IMR-90 (cell line): ENCODE results near the gene LFNG. TPM values are rescaled to one million over a fixed set of nuclear protein-coding genes. Genes with fewer than 3 reads are reported as not detected.

Source experiments
- ATAC-seq: fragments of 200-7000 bp; cut with Tn5 transposase; 2 replicates; pipeline ENCODE4 v1.9.1; 2020; ENCODE audit warnings: low read depth, mild to moderate bottlenecking, moderate library complexity
- BruUV-seq: library from RNA; stranded (reverse); fragments of 400-500 nt; replicated peaks from 2 replicates; lab custom pipeline; 2021; lab: Mats Ljungman, UMichigan
- CTCF ChIA-PET: fragments of 300-600 bp; formaldehyde crosslinking; extraction: SDS; loops from one replicate; lab custom pipeline; 2021; ENCODE audit warnings: antibody characterized with exemption; lab: Yijun Ruan, JAX
- POLR2A ChIA-PET: fragments of 300-600 bp; sonication (Branson Sonifier 250); formaldehyde crosslinking; loops from one replicate; lab custom pipeline; 2022; ENCODE audit warnings: antibody characterized with exemption; ENCODE audit not compliant: unreplicated experiment; lab: Charles Lee
- DNase-seq: peaks from one replicate; pipeline ENCODE4 v3.0.0; 2013
- H2AFZ ChIP-seq: replicated peaks from 2 replicates; pipeline ENCODE3; 2013; ENCODE audit warnings: low read length, mild to moderate bottlenecking; ENCODE audit not compliant: poor library complexity
- H2AK5ac ChIP-seq: 2 replicates; pipeline ENCODE4 v1.6.1; 2013; ENCODE audit warnings: low read depth, low read length, inconsistent platforms
- H2AK9ac ChIP-seq: replicated peaks from 2 replicates; pipeline ENCODE3; 2013; ENCODE audit warnings: mild to moderate bottlenecking, low read depth, low read length, moderate library complexity; ENCODE audit not compliant: poor library complexity
- H2BK120ac ChIP-seq: 2 replicates; pipeline ENCODE4 v1.6.1; 2013; ENCODE audit warnings: low read depth, low read length, inconsistent platforms
- H2BK15ac ChIP-seq: 3 replicates; pipeline ENCODE4 v1.6.1; 2013; ENCODE audit warnings: low read depth, low read length, inconsistent platforms
- H2BK20ac ChIP-seq: 2 replicates; pipeline ENCODE4 v1.6.1; 2013; ENCODE audit warnings: low read depth, mild to moderate bottlenecking, inconsistent platforms, low read length, moderate library complexity
- H2BK5ac ChIP-seq: 2 replicates; pipeline ENCODE4 v1.6.1; 2013; ENCODE audit warnings: mild to moderate bottlenecking, low read depth, low read length, inconsistent platforms; ENCODE audit not compliant: poor library complexity, severe bottlenecking
- H3K14ac ChIP-seq: replicated peaks from 2 replicates; pipeline ENCODE4 v1.6.1; 2013; ENCODE audit warnings: low read depth, low read length, inconsistent platforms
- H3K18ac ChIP-seq: 2 replicates; pipeline ENCODE4 v1.6.1; 2013; ENCODE audit warnings: low read depth, low read length, control low read depth
- H3K23ac ChIP-seq: 2 replicates; pipeline ENCODE4 v1.6.1; 2013; ENCODE audit warnings: low read depth, low read length, inconsistent platforms
- H3K27ac ChIP-seq: 2 replicates; pipeline ENCODE4 v1.5.1; 2013; ENCODE audit warnings: mild to moderate bottlenecking, control low read depth, low read length; ENCODE audit not compliant: insufficient read depth
- H3K27me3 ChIP-seq: 2 replicates; pipeline ENCODE4 v1.6.1; 2013; ENCODE audit warnings: low read length; ENCODE audit not compliant: control insufficient read depth, insufficient read depth
- H3K36me3 ChIP-seq: 2 replicates; pipeline ENCODE4 v1.6.1; 2013; ENCODE audit warnings: low read length, mixed read lengths; ENCODE audit not compliant: control insufficient read depth, insufficient read depth
- H3K4ac ChIP-seq: 2 replicates; pipeline ENCODE4 v1.6.1; 2013; ENCODE audit warnings: low read depth, low read length, inconsistent platforms
- H3K4me1 ChIP-seq: 2 replicates; pipeline ENCODE4 v1.6.1; 2013; ENCODE audit warnings: low read length, mixed read lengths; ENCODE audit not compliant: control insufficient read depth, insufficient read depth
- H3K4me2 ChIP-seq: 2 replicates; pipeline ENCODE4 v1.6.1; 2013; ENCODE audit warnings: low read depth, mild to moderate bottlenecking, control low read depth, low read length, moderate library complexity
- H3K4me3 ChIP-seq: 2 replicates; pipeline ENCODE4 v1.5.1; 2013; ENCODE audit warnings: low read depth, mild to moderate bottlenecking, control low read depth, low read length, moderate library complexity; ENCODE audit not compliant: insufficient read depth
- H3K56ac ChIP-seq: 2 replicates; pipeline ENCODE4 v1.6.1; 2013; ENCODE audit warnings: low read length, inconsistent platforms; ENCODE audit not compliant: insufficient read depth; ENCODE audit errors: extremely low read depth
- H3K79me1 ChIP-seq, 2 experiments: 2 replicates each; pipeline ENCODE4 v1.6.1; 2013; ENCODE audit warnings: low read length in 2 of 2, inconsistent platforms in 1 of 2, low read depth in 1 of 2
- H3K9ac ChIP-seq: 2 replicates; pipeline ENCODE4 v1.6.1; 2013; ENCODE audit warnings: low read depth, low read length, control low read depth
- H3K9me1 ChIP-seq: 2 replicates; pipeline ENCODE4 v1.6.1; 2013; ENCODE audit warnings: low read length, inconsistent platforms; ENCODE audit not compliant: insufficient read depth
- H3K9me3 ChIP-seq: 2 replicates; pipeline ENCODE4 v1.6.1; 2013; ENCODE audit warnings: low read length; ENCODE audit not compliant: control insufficient read depth, insufficient read depth
- H4K20me1 ChIP-seq: 2 replicates; pipeline ENCODE4 v1.6.1; 2013; ENCODE audit warnings: low read length, inconsistent platforms; ENCODE audit not compliant: insufficient read depth
- H4K5ac ChIP-seq: 2 replicates; pipeline ENCODE4 v1.6.1; 2013; ENCODE audit warnings: mild to moderate bottlenecking, low read depth, low read length, control low read depth
- H4K8ac ChIP-seq, 2 experiments: 2 replicates each; pipeline ENCODE4 v1.6.1; 2013; ENCODE audit warnings: low read depth in 2 of 2, low read length in 2 of 2, control low read depth in 1 of 2, inconsistent platforms in 1 of 2
- H4K91ac ChIP-seq: 2 replicates; pipeline ENCODE4 v1.6.1; 2013; ENCODE audit warnings: low read depth, low read length, inconsistent platforms; ENCODE audit not compliant: insufficient read depth
- BHLHE40 ChIP-seq: fragments of 150-350 bp; IDR thresholded peaks from 2 replicates; pipeline ENCODE4 v1.6.1; 2016; ENCODE audit warnings: mild to moderate bottlenecking, low read depth, low read length
- CEBPB ChIP-seq: IDR thresholded peaks from 2 replicates; pipeline ENCODE4 v1.6.1; 2012; ENCODE audit warnings: low read depth, low read length, improper control_type of control experiment
- CHD1 ChIP-seq: IDR thresholded peaks from 2 replicates; pipeline ENCODE4 v1.6.1; 2012; ENCODE audit warnings: low read depth, low read length, improper control_type of control experiment
- FOS ChIP-seq: fragments of 150-350 bp; IDR thresholded peaks from 2 replicates; pipeline ENCODE4 v1.6.1; 2016; ENCODE audit warnings: low read depth, low read length
- MAFK ChIP-seq: IDR thresholded peaks from 2 replicates; pipeline ENCODE4 v1.6.1; 2012; ENCODE audit warnings: low read depth, low read length, improper control_type of control experiment
- MAZ ChIP-seq: IDR thresholded peaks from 2 replicates; pipeline ENCODE4 v1.6.1; 2012; ENCODE audit warnings: low read depth, mild to moderate bottlenecking, low read length, improper control_type of control experiment, moderate library complexity, borderline replicate concordance
- MXI1 ChIP-seq: IDR thresholded peaks from 2 replicates; pipeline ENCODE4 v1.6.1; 2012; ENCODE audit warnings: low read depth, mild to moderate bottlenecking, low read length, moderate library complexity, borderline replicate concordance
- NFE2L2 ChIP-seq: fragments of 150-350 bp; IDR thresholded peaks from 2 replicates; pipeline ENCODE4 v1.6.1; 2016; ENCODE audit warnings: low read depth, mild to moderate bottlenecking, low read length
- POLR2A ChIP-seq: IDR thresholded peaks from 2 replicates; pipeline ENCODE4 v1.6.1; 2012; ENCODE audit warnings: mild to moderate bottlenecking, low read depth, low read length
- RAD21 ChIP-seq: IDR thresholded peaks from 2 replicates; pipeline ENCODE4 v1.6.1; 2012; ENCODE audit warnings: low read length, improper control_type of control experiment
- RCOR1 ChIP-seq: IDR thresholded peaks from 2 replicates; pipeline ENCODE4 v1.6.1; 2012; ENCODE audit warnings: mild to moderate bottlenecking, low read length, improper control_type of control experiment; ENCODE audit not compliant: insufficient replicate concordance
- RFX5 ChIP-seq: IDR thresholded peaks from 2 replicates; pipeline ENCODE4 v1.8.0; 2012; ENCODE audit warnings: low read depth, mild to moderate bottlenecking, low read length, moderate library complexity
- WGBS, 2 experiments: methylation state at CpG; one replicate each; pipeline versions ENCODE4 v1.1.5 to v1.1.7; 2013; ENCODE audit warnings: missing lambda C conversion rate in 2 of 2; ENCODE audit not compliant: insufficient read length in 1 of 2; ENCODE audit errors: extremely low coverage in 2 of 2; 5-methylcytosine and 5-hydroxymethylcytosine counted together
- dilution Hi-C: fragments of 300-500 bp; cut with HindIII; formaldehyde crosslinking; loops from one replicate; pipeline ENCODE4 v1.14.3; 2018; ENCODE audit warnings: low sequenced_read_pairs; ENCODE audit not compliant: unreplicated experiment
- in situ Hi-C: fragments of 300-500 bp; cut with MboI; formaldehyde crosslinking; loops from 3 replicates; pipeline ENCODE4 v1.14.3; 2019; ENCODE audit warnings: low sequenced_read_pairs, inconsistent platforms, mixed read lengths
- intact Hi-C: fragments of 100-400 bp; cut with micrococcal nuclease; formaldehyde crosslinking; loops from 2 replicates; pipeline ENCODE4 v1.10.0; 2022
- polyA plus RNA-seq, 3 experiments: library from polyadenylated mRNA; depleted of rRNA; stranded (reverse); fragments of >200 nt; gene quantifications; 2 replicates each; pipeline ENCODE4 v1.2.3, GENCODE V29; 2012; ENCODE audit warnings: low replicate concordance in 1 of 3
- total RNA-seq: library from RNA; depleted of rRNA; stranded (reverse); fragments of >200 nt; gene quantifications from 2 replicates; pipeline ENCODE4 v1.2.3, GENCODE V29; 2012
- TF ChIP-seq, protein P1 (sequence below): fragments of 150-350 bp; IDR thresholded peaks from 2 replicates; pipeline ENCODE4 v1.6.1; 2016; ENCODE audit warnings: low read depth, mild to moderate bottlenecking, low read length, moderate library complexity, borderline replicate concordance
- TF ChIP-seq, protein P2 (sequence below): fragments of 150-350 bp; IDR thresholded peaks from 2 replicates; pipeline ENCODE4 v1.6.1; 2017; ENCODE audit warnings: mild to moderate bottlenecking, antibody characterized with exemption, low read length, low read depth
- TF ChIP-seq, protein P3 (sequence below): conservative IDR thresholded peaks from 2 replicates; pipeline ENCODE4 v1.5.1; 2012; ENCODE audit warnings: mild to moderate bottlenecking, low read depth, low read length, improper control_type of control experiment

LFNG gene
- total and polyA plus RNA-seq, 2 of the 4 experiments (the other 2 are of a cell fraction) = 1.8 to 5.1 TPM

DNA sequence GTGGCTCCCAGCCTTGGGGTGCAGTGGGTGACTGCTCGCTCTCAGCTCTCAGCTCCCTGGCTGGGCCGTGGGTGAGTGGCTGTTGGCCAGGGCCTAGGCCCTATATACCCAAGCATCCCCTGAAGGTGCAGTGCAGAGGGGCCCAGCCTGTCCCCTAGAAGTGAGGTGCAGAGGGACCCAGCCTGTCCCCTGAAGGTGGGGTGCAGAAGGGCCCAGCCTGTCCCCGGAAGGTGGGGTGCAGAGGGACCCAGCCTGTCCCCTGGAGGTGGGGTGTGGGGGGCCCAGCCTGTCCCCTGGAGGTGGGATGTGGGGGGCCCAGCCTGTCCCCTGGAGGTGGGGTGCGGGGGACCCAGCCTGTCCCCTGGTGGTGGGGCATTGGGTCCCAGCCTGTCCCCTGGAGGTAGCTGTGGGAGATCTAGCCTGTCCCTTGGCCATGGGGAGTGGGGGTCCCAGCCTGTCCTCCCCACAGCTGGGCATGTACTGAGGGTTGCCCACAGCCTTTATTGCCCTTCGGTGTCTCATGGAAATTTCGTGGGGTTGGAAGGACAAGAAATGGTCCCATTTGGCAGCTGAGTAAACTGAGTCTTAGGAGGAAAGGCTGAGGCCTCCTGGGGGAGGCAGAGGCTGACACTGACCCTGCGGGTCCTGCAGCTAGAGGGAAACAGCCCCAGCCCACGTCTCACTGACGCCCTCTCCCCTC, 17.5 kb upstream of the LFNG start:
- no TSS peak for BruUV-seq
- Histone ChIP-seq H2BK15ac (no peak overlapping the region), H3K9ac (no peak overlapping the region), H2BK5ac (no peak overlapping the region), H3K23ac (no peak overlapping the region), H3K18ac (no peak overlapping the region), H3K56ac (no peak overlapping the region), H2AK5ac (no peak overlapping the region), H3K9me3 (no peaks in the 10 kb centered on the region), H2BK20ac (no peak overlapping the region), H4K8ac (no peak overlapping the region), H3K4me3 (no peak overlapping the region), H2AFZ (no peak overlapping the region), H3K4me2 (no peak overlapping the region), H4K5ac (no peak overlapping the region), H3K27me3 (peaks cover 5% of the 10 kb centered on the region; the same call in 1 of the 2 replicates), H4K20me1 (no peaks in the 10 kb centered on the region), H4K91ac (no peak overlapping the region), H3K4ac (no peak overlapping the region), H2AK9ac (no peak overlapping the region), H3K14ac (no peak overlapping the region), H2BK120ac (no peak overlapping the region), H3K79me1 (no peaks in the 10 kb centered on the region), H3K36me3 (no peaks in the 10 kb centered on the region), H3K9me1 (no peaks in the 10 kb centered on the region), H3K27ac (no peak overlapping the region), H3K4me1 (peaks cover 3% of the 10 kb centered on the region; the same call in 1 of the 2 replicates)
- in situ Hi-C loops (no loop called here), dilution Hi-C loops (no loop called here), intact Hi-C loops (no loop called here)
- 93% methylated on average over 3 of the region's 9 CpGs; no CpG with 5 or more reads in 1 of the 2 experiments for WGBS, 2 experiments
- ChIA-PET POLR2A (no interaction called here), CTCF (no interaction called here)
- TF ChIP-seq CHD1 = no peak
- TF ChIP-seq, protein P1, sequence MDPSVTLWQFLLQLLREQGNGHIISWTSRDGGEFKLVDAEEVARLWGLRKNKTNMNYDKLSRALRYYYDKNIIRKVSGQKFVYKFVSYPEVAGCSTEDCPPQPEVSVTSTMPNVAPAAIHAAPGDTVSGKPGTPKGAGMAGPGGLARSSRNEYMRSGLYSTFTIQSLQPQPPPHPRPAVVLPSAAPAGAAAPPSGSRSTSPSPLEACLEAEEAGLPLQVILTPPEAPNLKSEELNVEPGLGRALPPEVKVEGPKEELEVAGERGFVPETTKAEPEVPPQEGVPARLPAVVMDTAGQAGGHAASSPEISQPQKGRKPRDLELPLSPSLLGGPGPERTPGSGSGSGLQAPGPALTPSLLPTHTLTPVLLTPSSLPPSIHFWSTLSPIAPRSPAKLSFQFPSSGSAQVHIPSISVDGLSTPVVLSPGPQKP = no peak
- no peak for TF ChIP-seq CEBPB
- TF ChIP-seq MAFK = no peak
- TF ChIP-seq RAD21 = no peak
- no peak for TF ChIP-seq RCOR1
- TF ChIP-seq MAZ = no peak
- no peak for TF ChIP-seq POLR2A
- TF ChIP-seq NFE2L2 = no peak
- TF ChIP-seq, protein P2, sequence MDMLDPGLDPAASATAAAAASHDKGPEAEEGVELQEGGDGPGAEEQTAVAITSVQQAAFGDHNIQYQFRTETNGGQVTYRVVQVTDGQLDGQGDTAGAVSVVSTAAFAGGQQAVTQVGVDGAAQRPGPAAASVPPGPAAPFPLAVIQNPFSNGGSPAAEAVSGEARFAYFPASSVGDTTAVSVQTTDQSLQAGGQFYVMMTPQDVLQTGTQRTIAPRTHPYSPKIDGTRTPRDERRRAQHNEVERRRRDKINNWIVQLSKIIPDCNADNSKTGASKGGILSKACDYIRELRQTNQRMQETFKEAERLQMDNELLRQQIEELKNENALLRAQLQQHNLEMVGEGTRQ = no peak
- TF ChIP-seq, protein P3, sequence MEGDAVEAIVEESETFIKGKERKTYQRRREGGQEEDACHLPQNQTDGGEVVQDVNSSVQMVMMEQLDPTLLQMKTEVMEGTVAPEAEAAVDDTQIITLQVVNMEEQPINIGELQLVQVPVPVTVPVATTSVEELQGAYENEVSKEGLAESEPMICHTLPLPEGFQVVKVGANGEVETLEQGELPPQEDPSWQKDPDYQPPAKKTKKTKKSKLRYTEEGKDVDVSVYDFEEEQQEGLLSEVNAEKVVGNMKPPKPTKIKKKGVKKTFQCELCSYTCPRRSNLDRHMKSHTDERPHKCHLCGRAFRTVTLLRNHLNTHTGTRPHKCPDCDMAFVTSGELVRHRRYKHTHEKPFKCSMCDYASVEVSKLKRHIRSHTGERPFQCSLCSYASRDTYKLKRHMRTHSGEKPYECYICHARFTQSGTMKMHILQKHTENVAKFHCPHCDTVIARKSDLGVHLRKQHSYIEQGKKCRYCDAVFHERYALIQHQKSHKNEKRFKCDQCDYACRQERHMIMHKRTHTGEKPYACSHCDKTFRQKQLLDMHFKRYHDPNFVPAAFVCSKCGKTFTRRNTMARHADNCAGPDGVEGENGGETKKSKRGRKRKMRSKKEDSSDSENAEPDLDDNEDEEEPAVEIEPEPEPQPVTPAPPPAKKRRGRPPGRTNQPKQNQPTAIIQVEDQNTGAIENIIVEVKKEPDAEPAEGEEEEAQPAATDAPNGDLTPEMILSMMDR = no peak
- TF ChIP-seq BHLHE40 = no peak
- TF ChIP-seq RFX5 = no peak
- TF ChIP-seq FOS = no peak
- no peak for TF ChIP-seq MXI1
- ATAC-seq = no peak
- no peak for DNase-seq
